Liver (tissue), 9 donors: ENCODE measurements around the gene OR7A17. TPM values are rescaled to one million over a fixed set of nuclear protein-coding genes. Genes with fewer than 3 reads are reported as not detected.

Source experiments
- DNase-seq: peaks from one replicate; pipeline ENCODE4 v3.0.0-alpha.2; 2017; ENCODE audit warnings: low spot score
- H3K27ac ChIP-seq, 2 donors: one replicate each; pipeline ENCODE4 v1.7.0; 2013; ENCODE audit warnings: inconsistent platforms in 2 of 2, low read length in 2 of 2, control low read depth in 1 of 2, low read depth in 1 of 2, mild to moderate bottlenecking in 1 of 2
- H3K27me3 ChIP-seq, 4 donors: one replicate each; pipeline versions ENCODE4 v1.6.1 to v1.7.0; 2013; ENCODE audit warnings: low read length in 3 of 4, inconsistent platforms in 1 of 4, mild to moderate bottlenecking in 1 of 4, moderate library complexity in 1 of 4; ENCODE audit not compliant: control insufficient read depth in 4 of 4, insufficient read depth in 4 of 4
- H3K36me3 ChIP-seq, 4 donors: one replicate each; pipeline versions ENCODE4 v1.6.1 to v1.7.0; 2013; ENCODE audit warnings: low read length in 3 of 4, mild to moderate bottlenecking in 3 of 4, low read depth in 1 of 4, moderate library complexity in 1 of 4; ENCODE audit not compliant: control insufficient read depth in 4 of 4, insufficient read depth in 3 of 4
- H3K4me1 ChIP-seq, 4 donors: one replicate each; pipeline versions ENCODE4 v1.6.1 to v1.7.0; 2013; ENCODE audit warnings: low read length in 3 of 4, mild to moderate bottlenecking in 3 of 4, moderate library complexity in 1 of 4; ENCODE audit not compliant: control insufficient read depth in 4 of 4, insufficient read depth in 4 of 4
- H3K4me3 ChIP-seq, 3 donors: one replicate each; pipeline versions ENCODE4 v1.6.1 to v1.7.0; 2013; ENCODE audit warnings: low read length in 3 of 3, control low read depth in 1 of 3, low read depth in 1 of 3, mild to moderate bottlenecking in 1 of 3
- H3K9ac ChIP-seq, 2 donors: one replicate each; pipeline ENCODE4 v1.7.0; 2013; ENCODE audit warnings: low read length in 2 of 2, mild to moderate bottlenecking in 2 of 2, moderate library complexity in 2 of 2, control low read depth in 1 of 2, low read depth in 1 of 2
- H3K9me3 ChIP-seq, 4 donors: one replicate each; pipeline versions ENCODE4 v1.6.1 to v1.7.0; 2013; ENCODE audit warnings: low read length in 3 of 4; ENCODE audit not compliant: control insufficient read depth in 4 of 4
- EGR1 ChIP-seq, 2 donors: IDR thresholded peaks; 2 replicates each; pipeline ENCODE4 v1.6.1; 2016 to 2018; ENCODE audit warnings: antibody characterized with exemption in 2 of 2, low read depth in 2 of 2
- FOXA1 ChIP-seq: IDR thresholded peaks from 2 replicates; pipeline ENCODE4 v1.6.1; 2016; ENCODE audit warnings: antibody characterized with exemption
- FOXA2 ChIP-seq: IDR thresholded peaks from 2 replicates; pipeline ENCODE4 v1.6.1; 2016; ENCODE audit warnings: antibody characterized with exemption
- GABPA ChIP-seq, 2 donors: IDR thresholded peaks in 1 of 2; conservative IDR thresholded peaks in 1 of 2; 2 replicates each; pipeline ENCODE4 v1.6.1; 2016; ENCODE audit warnings: antibody characterized with exemption in 2 of 2, mild to moderate bottlenecking in 1 of 2, moderate library complexity in 1 of 2
- HNF4A ChIP-seq, 2 donors: conservative IDR thresholded peaks; 2 replicates each; pipeline ENCODE4 v1.6.1; 2016; ENCODE audit warnings: antibody characterized with exemption in 2 of 2, mild to moderate bottlenecking in 2 of 2
- HNF4G ChIP-seq: IDR thresholded peaks from 2 replicates; pipeline ENCODE4 v1.6.1; 2016; ENCODE audit warnings: antibody characterized with exemption
- JUND ChIP-seq, 2 donors: IDR thresholded peaks; 2 replicates each; pipeline ENCODE4 v1.6.1; 2016; ENCODE audit warnings: antibody characterized with exemption in 2 of 2
- NR2F2 ChIP-seq: IDR thresholded peaks from 2 replicates; pipeline ENCODE4 v1.6.1; 2016; ENCODE audit warnings: antibody characterized with exemption
- RAD21 ChIP-seq, 2 donors: IDR thresholded peaks; 2 replicates each; pipeline ENCODE4 v1.6.1; 2016; ENCODE audit warnings: antibody characterized with exemption in 2 of 2, mild to moderate bottlenecking in 2 of 2
- RXRA ChIP-seq, 2 donors: IDR thresholded peaks; 2 replicates each; pipeline ENCODE4 v1.6.1; 2017 to 2018; ENCODE audit warnings: antibody characterized with exemption in 2 of 2, mild to moderate bottlenecking in 1 of 2
- SP1 ChIP-seq: IDR thresholded peaks from 2 replicates; pipeline ENCODE4 v1.6.1; 2018; ENCODE audit warnings: antibody characterized with exemption, mild to moderate bottlenecking
- TAF1 ChIP-seq: conservative IDR thresholded peaks from 2 replicates; pipeline ENCODE4 v1.6.1; 2016; ENCODE audit warnings: antibody characterized with exemption, mild to moderate bottlenecking
- YY1 ChIP-seq: IDR thresholded peaks from 2 replicates; pipeline ENCODE4 v1.6.1; 2016; ENCODE audit warnings: antibody characterized with exemption, mild to moderate bottlenecking
- WGBS: extraction: QIAGEN DNeasy Blood & Tissue Kit; methylation state at CpG from one replicate; pipeline ENCODE4 v1.1.7; 2013; 5-methylcytosine and 5-hydroxymethylcytosine counted together
- polyA plus RNA-seq, 2 donors: library from polyadenylated mRNA; stranded (reverse) in 1 of 2; unstranded in 1 of 2; fragments of 200-250 nt in 1 of 2; fragments of >200 nt in 1 of 2; fragmentation: Nextera tagmentation in 1 of 2; extraction: Ambion mirVana in 1 of 2; gene quantifications; one replicate each; pipeline versions ENCODE4 v1.2.1 to v1.2.3, GENCODE V29; 2013 to 2015
- total RNA-seq, 2 donors: library from RNA; depleted of rRNA; stranded (reverse); fragments of >200 nt; gene quantifications; one replicate each; pipeline ENCODE4 v1.2.3, GENCODE V29; 2014
- TF ChIP-seq, protein P1 (sequence below): IDR thresholded peaks from 2 replicates; pipeline ENCODE4 v1.6.1; 2016; ENCODE audit warnings: antibody characterized with exemption, mild to moderate bottlenecking
- TF ChIP-seq, protein P2 (sequence below): IDR thresholded peaks from 2 replicates; pipeline ENCODE4 v1.6.1; 2016; ENCODE audit warnings: antibody characterized with exemption
- TF ChIP-seq, protein P3 (sequence below): fragments of 150-350 bp; IDR thresholded peaks from 2 replicates; pipeline ENCODE4 v1.5.1; 2017; ENCODE audit warnings: improper control_type of control experiment, low read depth, low read length; ENCODE audit not compliant: missing input control
- TF ChIP-seq, protein P4 (sequence below): IDR thresholded peaks from 2 replicates; pipeline ENCODE4 v1.6.1; 2016; ENCODE audit warnings: antibody characterized with exemption
- donor health status: healthy.
- donor health status: healthy.
- donor health status: healthy.
- donor health status: healthy.
- donor health status: healthy.

The OR7A17 gene
- total and polyA plus RNA-seq, 4 donors, result not detected

DNA sequence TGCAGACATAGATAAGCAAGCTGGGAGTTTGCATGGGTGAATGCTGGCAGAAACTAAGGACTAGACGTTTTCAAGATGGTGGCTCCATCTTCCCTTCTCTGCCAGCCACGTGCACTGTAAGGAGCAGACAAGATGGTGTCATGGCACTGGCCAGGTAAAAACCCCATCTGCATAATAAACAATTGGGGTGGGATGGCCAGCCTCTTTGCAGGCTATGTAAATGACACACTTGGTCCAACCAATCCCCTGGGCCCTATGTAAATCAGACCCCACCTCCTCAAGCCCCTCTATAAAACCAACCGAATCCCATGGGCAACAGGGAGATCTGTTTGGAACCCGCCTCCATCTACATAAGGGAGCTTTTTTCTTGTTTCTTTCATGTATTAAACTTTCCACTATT is 48.5 kb downstream of the OR7A17 start:
- no peak overlapping the region for H3K4me3 ChIP-seq
- peaks cover 0 to 7% (median 0%) of the 10 kb centered on the region in 4 donors for H3K27me3 ChIP-seq
- 65% methylated on average over 4 of the region's 4 CpGs for WGBS
- H3K36me3 ChIP-seq, result no peaks in the 10 kb centered on the region
- peaks cover 0 to 4% (median 0%) of the 10 kb centered on the region in 4 donors for H3K9me3 ChIP-seq
- TF ChIP-seq YY1 (no peak), FOXA1 (no peak), NR2F2 (no peak), GABPA (IDR thresholded peaks at IDR 0.05 in 1 of 2, conservative IDR thresholded peaks at IDR 0.05 in 1 of 2) (no peak), EGR1 (IDR thresholded peaks at IDR 0.05; ENCODE audit: low read depth in 2 of 2) (no peak), FOXA2 (no peak), HNF4A (conservative IDR thresholded peaks at IDR 0.05) (no peak)
- TF ChIP-seq, protein P1, sequence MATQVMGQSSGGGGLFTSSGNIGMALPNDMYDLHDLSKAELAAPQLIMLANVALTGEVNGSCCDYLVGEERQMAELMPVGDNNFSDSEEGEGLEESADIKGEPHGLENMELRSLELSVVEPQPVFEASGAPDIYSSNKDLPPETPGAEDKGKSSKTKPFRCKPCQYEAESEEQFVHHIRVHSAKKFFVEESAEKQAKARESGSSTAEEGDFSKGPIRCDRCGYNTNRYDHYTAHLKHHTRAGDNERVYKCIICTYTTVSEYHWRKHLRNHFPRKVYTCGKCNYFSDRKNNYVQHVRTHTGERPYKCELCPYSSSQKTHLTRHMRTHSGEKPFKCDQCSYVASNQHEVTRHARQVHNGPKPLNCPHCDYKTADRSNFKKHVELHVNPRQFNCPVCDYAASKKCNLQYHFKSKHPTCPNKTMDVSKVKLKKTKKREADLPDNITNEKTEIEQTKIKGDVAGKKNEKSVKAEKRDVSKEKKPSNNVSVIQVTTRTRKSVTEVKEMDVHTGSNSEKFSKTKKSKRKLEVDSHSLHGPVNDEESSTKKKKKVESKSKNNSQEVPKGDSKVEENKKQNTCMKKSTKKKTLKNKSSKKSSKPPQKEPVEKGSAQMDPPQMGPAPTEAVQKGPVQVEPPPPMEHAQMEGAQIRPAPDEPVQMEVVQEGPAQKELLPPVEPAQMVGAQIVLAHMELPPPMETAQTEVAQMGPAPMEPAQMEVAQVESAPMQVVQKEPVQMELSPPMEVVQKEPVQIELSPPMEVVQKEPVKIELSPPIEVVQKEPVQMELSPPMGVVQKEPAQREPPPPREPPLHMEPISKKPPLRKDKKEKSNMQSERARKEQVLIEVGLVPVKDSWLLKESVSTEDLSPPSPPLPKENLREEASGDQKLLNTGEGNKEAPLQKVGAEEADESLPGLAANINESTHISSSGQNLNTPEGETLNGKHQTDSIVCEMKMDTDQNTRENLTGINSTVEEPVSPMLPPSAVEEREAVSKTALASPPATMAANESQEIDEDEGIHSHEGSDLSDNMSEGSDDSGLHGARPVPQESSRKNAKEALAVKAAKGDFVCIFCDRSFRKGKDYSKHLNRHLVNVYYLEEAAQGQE, result no peak
- TF ChIP-seq, protein P2, sequence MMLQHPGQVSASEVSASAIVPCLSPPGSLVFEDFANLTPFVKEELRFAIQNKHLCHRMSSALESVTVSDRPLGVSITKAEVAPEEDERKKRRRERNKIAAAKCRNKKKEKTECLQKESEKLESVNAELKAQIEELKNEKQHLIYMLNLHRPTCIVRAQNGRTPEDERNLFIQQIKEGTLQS, result no peak
- peaks cover 0 to 1% (median 0%) of the 10 kb centered on the region in 4 donors for H3K4me1 ChIP-seq
- no peak overlapping the region for H3K27ac ChIP-seq
- DNase-seq, result no peak
- H3K9ac ChIP-seq, result no peak overlapping the region

DNA sequence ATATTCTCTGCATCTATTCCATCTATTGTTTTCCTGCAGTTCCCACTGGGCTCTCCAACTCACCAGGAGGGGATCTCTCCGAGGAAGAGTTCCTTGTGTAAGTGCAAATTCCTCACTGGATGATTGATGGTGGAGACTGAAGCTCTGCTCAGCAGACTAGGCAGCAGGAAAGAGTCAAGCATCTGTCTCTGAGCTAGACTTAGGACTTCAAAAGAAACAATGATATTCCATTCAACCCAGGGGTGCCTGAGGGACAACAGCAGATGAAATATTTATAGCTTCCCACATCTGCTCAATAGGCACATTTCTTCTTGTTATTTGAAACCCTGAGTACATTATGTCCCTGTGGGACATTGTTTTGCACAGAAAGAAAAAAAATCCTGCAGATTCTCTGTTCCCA is 50.9 kb downstream of the OR7A17 start, which contains the start of the genes OR7A5 and OR7C1:
TSS of gene OR7A5 (minus strand) at position 175 of the 400 bp plus-strand sequence. CDS start 6,944 bp downstream, outside the sequence.
TSS of gene OR7C1 (minus strand) at position 175 of the 400 bp plus-strand sequence. CDS start 35,049 bp downstream, outside the sequence.
- TF ChIP-seq, protein P3, sequence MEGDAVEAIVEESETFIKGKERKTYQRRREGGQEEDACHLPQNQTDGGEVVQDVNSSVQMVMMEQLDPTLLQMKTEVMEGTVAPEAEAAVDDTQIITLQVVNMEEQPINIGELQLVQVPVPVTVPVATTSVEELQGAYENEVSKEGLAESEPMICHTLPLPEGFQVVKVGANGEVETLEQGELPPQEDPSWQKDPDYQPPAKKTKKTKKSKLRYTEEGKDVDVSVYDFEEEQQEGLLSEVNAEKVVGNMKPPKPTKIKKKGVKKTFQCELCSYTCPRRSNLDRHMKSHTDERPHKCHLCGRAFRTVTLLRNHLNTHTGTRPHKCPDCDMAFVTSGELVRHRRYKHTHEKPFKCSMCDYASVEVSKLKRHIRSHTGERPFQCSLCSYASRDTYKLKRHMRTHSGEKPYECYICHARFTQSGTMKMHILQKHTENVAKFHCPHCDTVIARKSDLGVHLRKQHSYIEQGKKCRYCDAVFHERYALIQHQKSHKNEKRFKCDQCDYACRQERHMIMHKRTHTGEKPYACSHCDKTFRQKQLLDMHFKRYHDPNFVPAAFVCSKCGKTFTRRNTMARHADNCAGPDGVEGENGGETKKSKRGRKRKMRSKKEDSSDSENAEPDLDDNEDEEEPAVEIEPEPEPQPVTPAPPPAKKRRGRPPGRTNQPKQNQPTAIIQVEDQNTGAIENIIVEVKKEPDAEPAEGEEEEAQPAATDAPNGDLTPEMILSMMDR, result no peak
- TF ChIP-seq RXRA (IDR thresholded peaks at IDR 0.05) (no peak), FOXA1 (no peak), GABPA (IDR thresholded peaks at IDR 0.05 in 1 of 2, conservative IDR thresholded peaks at IDR 0.05 in 1 of 2) (no peak), HNF4A (conservative IDR thresholded peaks at IDR 0.05) (no peak), HNF4G (no peak)
- no peak for DNase-seq
- Histone ChIP-seq H3K27me3 (peaks cover 0 to 3% (median 0%) of the 10 kb centered on the region in 4 donors), H3K9me3 (peaks cover 0 to 3% (median 0%) of the 10 kb centered on the region in 4 donors), H3K4me1 (peaks cover 0 to 1% (median 0%) of the 10 kb centered on the region in 4 donors), H3K9ac (no peak within 1 kb of the TSS), H3K27ac (no peak within 1 kb of the TSS), H3K4me3 (no peak within 1 kb of the TSS), H3K36me3 (no peaks in the 10 kb centered on the region)
- WGBS, result 17% methylated on average over 1 of the region's 1 CpG

DNA sequence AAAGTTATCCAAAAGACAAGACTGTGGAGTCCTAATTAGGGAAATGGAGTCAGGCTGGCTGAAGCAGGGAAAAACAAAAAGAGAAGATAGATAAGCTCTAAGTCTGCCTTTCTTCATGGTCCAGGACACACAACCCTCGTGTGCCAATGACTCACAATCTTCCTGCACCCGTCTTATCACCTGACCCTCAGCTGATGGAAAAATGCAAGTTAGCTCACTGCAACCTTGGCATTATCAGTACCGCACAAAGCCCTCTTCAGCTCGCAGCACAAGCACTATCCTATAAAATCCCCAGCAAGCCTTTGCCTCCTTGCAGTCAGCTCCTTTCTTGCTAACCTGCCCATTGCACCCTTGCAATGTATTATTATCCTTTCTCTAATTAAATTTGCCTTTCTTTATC is 55.2 kb downstream of the OR7A17 start:
- peaks cover 0 to 3% (median 1%) of the 10 kb centered on the region in 4 donors for H3K27me3 ChIP-seq
- no peak for DNase-seq
- H3K4me1 ChIP-seq, result peaks cover 0 to 1% (median 0%) of the 10 kb centered on the region in 4 donors
- no peak overlapping the region for H3K27ac ChIP-seq
- no peaks in the 10 kb centered on the region for H3K36me3 ChIP-seq
- 56% methylated on average over 4 of the region's 4 CpGs for WGBS
- no peak overlapping the region for H3K4me3 ChIP-seq
- H3K9me3 ChIP-seq, result peaks cover 0 to 2% (median under 1%) of the 10 kb centered on the region in 4 donors
- H3K9ac ChIP-seq, result no peak overlapping the region
- no peak for TF ChIP-seq RAD21 (IDR thresholded peaks at IDR 0.05)
- TF ChIP-seq SP1, result no peak
- TF ChIP-seq, protein P4, sequence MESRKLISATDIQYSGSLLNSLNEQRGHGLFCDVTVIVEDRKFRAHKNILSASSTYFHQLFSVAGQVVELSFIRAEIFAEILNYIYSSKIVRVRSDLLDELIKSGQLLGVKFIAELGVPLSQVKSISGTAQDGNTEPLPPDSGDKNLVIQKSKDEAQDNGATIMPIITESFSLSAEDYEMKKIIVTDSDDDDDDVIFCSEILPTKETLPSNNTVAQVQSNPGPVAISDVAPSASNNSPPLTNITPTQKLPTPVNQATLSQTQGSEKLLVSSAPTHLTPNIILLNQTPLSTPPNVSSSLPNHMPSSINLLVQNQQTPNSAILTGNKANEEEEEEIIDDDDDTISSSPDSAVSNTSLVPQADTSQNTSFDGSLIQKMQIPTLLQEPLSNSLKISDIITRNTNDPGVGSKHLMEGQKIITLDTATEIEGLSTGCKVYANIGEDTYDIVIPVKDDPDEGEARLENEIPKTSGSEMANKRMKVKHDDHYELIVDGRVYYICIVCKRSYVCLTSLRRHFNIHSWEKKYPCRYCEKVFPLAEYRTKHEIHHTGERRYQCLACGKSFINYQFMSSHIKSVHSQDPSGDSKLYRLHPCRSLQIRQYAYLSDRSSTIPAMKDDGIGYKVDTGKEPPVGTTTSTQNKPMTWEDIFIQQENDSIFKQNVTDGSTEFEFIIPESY, result no peak
- TF ChIP-seq JUND (IDR thresholded peaks at IDR 0.05), result no peak
- TF ChIP-seq HNF4A (conservative IDR thresholded peaks at IDR 0.05), result no peak
- TF ChIP-seq GABPA (IDR thresholded peaks at IDR 0.05 in 1 of 2, conservative IDR thresholded peaks at IDR 0.05 in 1 of 2), result no peak
- TF ChIP-seq HNF4G, result no peak
- TF ChIP-seq TAF1, result no peak
- TF ChIP-seq FOXA1, result no peak
- no peak for TF ChIP-seq RXRA (IDR thresholded peaks at IDR 0.05)
- no peak for TF ChIP-seq FOXA2
- TF ChIP-seq, protein P3, result no peak
- TF ChIP-seq YY1, result no peak
